NCI-H748 (cell line): ENCODE results near the gene SULT2B1.

Experiments used
- DNase-seq: peaks from one replicate; lab custom pipeline; 2025; ENCODE audit not compliant: unreplicated experiment; lab: John Stamatoyannopoulos, UW

Gene SULT2B1

DNA sequence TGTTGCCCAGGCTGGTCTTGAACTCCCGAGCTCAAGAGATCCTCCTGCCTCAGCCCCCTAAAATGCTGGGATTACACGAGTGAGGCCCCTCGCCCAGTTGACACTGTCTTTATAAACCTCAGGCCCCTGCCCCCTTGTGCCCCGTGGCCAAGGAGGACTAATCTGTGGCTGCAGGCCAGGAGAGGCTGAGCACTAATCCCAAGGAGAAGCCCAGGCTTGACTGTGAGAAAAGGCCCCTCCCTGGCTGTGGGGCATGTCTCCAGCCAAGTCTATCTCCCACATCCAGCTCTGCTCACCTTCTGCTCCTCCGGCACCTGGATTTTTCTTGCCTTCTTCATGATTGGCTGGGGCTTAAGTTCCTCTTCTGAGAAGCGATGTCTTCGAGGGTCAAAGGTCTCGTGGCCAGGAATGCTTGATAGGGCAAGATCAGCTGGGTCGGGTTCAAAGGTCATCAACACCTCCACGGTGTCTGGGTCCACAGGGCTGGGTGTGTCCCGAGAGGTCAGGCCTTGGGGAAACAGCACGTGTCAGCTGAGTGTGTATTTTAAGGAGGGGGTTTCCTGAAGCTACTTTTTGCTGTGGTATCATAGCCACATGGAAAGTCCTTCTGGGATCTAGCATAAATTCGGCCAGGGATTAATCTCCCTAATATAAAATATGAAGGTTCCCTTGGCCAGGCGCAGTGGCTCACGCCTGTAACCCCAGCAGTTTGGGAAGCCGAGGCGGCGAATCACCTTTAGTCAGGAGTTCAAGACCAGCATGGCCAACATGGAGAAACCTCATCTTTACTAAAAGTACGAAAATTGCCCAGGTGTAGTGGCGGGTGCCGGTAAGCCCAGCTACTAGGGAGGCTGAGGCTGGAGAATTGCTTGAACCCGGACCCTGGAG, 81.4 kb downstream of the SULT2B1 start:
- DNase-seq, result no peak

DNA sequence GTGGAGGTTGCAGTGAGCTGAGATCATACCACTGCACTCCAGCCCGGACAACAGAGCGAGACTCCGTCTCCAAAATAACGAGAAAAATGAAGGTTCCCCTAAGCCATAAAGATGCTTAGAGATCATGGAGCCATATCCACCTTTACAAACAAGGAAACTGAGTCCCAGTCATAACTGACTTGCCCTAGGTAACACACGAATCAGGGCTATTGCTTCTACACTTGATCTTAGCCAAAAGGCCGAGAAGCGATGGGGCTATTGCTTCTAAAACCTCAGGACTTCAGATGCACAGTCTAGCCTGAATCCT, 82.0 kb downstream of the SULT2B1 start:
- no peak for DNase-seq

DNA sequence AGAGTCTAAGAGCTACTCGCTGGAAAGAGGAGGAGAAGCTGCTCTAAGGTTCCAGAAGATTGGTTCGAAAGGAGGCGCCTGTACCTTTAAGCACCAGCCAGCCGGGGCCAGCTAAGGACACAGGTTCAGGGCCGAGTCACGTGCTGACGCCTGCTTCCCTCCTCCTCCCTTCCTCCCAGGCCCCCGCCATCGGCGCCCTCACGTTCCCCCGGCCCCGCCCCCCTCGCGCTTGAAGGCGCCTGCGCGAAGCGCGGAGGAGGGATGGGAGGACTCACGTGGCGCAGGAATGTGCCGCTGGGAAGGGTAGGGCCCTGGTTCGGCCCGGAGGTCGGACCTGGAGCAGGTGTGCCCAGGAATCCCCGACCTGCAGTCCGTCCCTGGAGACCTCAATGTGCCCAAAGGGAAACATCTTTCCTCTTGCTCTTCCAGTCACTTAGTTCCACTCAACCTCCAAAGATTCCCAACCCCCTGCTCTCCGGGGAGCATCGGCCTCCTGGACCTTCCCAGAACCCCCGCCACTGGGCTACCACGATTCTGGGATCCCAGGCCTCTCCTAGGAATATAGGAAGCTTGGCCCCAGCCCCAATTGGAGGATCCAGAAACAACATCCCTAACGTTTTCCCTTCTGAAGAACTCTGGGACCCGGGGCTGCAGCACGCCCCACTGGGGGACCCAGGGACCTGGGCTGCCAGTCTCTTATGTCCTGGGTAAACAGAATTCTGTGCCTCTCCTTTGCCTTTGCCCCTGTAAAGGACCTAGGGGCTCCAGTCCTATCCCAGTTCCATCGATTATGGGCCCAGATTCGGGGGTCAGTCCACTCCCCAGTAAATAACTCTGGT, 82.7 kb downstream of the SULT2B1 start:
- peak; percentile 99 for DNase-seq

DNA sequence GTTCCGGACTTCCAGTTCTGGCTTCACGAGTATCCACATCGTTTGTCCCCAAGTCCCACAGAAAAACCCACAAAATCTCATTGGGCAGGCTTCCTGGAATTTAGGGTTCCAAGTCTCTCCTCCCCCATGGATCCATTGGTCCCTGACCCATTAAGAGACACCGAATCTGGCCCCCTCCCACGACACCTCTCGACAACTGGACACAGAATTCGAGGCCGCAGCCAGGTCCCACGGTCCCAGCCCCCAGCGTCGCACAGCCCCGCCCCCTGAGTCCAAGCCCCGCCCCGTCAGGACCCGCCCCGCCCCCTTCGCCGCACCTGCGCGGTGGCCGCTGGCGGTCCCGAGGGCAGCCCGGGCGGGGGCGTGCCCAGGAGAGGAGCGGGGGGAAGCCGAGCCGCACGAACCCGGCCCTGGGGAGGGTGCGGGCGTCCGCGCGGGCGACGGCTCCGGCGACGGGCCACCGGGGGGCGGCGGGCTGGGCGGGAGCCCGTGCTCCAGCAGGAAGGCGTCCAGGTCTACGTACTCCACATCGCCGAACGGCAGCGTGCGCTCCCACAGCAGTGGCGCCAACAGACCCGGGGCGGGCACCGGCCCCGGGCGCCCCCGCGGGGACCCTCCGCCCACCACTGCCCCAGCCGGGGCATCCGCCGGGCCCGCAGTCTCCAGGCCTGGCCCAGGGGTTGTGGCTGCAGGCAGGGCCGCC, 83.4 kb downstream of the SULT2B1 start:
- peak; percentile 86 for DNase-seq

DNA sequence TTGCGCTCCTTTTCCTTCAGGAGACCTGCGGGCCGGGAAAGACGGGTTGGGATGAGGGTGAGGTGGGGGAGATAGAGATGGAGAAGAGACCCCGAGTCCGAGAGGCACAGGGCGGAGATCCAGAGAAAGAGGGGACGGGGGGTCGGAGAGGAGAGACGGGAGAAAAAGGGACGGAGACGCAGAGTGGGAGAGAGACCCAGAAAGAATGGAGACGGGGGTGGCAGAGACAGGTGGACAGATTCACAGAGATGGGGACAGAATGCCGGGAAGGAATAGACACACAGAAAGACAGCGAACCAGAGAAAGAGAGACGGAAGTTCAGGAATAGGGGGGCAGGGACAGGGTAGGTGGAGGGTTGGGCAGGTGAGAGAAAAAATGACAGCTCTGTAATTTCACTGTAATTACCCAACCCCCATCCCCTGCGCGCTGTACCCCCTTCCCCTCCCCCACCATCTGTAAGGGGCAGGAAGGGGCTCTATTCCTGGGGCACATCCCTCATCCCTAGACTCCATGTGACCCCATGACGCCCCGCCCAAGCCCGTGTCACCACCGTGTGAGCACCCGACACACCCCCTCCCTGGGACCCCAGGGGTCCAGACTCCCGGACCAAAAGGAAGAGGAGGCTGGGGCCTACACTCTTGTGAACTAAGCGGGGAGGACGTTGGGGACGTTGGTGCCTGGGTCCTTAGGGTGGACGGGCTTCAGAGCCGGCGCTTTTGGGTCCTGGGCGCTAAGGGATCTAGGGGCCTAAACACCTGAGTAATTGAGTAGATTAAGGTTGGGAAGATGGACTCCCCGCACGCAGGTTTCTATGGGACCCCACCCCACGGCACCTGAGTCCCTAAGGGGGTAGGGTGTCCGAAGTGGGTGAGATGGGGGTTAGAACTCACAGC, 84.2 kb downstream of the SULT2B1 start:
- DNase-seq, result peak; percentile 63

DNA sequence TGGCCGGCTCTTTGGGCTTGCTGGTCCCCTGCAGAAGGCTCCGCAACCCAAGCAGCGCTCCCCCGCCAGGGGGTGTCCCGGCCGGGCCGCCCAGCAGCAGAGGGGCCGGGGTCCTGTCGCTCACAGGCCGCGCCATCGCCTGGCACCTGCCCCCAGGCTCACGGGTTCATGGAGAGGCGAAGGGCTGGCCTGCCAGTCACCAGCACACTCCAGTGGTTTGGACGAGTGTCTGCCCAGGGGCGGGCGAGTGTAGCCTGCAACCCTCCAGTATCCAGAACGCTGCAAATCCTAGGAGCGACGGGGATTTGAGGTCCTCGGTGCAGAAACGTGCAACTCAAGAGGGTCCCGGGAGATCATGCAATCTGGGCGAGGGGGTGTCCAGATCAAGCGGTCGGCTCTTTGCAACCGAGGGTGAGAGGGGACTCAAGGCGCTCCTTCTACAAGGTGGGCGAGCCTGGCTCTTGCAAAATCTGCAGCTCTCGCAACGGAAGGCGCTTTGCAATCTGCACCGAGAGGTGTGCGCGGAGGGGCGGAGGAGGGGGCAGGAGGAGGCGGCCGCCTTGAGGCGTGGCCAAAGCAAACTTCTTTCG, 85.0 kb downstream of the SULT2B1 start, which contains the start of gene DBP:
TSS of gene DBP (minus strand) at position 521 of the 590 bp plus-strand sequence. CDS start at position 136, 385 bp downstream.
- DNase-seq, result peak; percentile 87

DNA sequence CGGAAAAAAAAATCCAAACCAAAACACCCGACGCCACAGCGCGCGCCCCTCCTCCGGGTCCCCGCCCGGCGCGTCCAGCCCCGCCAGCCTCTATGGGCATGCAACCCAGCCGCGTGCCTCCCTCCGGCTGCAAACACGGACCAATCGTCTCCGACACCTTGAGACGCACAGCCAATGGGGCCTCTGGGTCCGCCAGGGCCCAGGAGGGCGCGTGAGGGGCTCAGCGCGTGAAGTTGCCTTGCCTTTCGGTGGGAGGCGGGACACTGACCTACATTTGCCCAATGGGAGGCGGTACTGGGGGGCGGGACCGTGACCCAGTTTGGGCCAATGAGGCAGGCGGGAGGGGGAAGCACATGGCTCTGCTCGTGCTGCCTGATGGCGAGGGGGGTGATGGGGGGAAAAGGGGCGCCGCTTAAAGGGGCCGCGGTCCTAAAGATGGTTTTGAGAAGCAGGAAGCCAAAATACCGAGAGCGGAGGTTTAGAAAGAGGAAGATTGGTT, 85.5 kb downstream of the SULT2B1 start:
- DNase-seq, result peak; percentile 100

DNA sequence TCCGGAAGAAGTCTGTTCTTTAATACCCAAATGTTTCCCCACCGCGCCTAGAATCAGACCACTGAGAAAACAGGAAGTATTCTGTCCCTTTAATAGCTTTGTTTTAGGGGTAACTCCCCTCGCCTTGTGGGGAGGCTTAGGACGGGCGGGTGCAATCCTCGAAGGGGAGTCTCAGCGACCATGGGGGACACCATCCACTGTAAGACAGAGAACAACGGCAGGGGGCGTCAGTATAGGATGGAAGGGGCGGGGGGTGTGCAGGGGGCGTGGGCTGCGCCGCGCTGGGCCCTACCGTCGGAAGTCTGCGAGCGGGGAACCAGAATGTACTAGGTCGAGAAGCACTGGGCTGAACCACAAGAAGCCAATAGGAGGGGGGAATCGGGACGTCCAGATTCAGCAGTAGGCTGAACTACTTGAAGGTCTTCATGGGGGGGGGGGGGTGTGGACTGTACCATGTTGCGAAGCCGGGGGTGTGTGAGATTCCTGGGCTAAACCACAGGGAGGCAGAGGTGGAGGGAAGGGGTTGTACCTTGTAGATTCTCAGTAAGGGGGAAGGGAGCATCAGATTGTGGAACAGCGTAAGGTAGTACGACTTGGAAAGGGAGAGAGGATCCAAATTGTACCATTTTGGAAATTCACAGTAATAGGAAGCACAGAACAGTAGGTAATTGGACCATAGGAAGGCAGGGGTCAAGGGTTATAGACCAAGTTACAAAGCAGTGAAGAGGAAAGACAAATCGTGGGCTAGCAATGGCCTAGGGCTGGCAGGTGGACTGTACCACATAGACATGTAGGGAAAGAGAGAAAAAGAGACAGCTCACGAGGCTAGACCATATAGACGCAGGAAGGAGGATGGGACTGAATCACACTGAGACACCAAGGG, 86.2 kb downstream of the SULT2B1 start:
- peak; percentile 96 for DNase-seq

DNA sequence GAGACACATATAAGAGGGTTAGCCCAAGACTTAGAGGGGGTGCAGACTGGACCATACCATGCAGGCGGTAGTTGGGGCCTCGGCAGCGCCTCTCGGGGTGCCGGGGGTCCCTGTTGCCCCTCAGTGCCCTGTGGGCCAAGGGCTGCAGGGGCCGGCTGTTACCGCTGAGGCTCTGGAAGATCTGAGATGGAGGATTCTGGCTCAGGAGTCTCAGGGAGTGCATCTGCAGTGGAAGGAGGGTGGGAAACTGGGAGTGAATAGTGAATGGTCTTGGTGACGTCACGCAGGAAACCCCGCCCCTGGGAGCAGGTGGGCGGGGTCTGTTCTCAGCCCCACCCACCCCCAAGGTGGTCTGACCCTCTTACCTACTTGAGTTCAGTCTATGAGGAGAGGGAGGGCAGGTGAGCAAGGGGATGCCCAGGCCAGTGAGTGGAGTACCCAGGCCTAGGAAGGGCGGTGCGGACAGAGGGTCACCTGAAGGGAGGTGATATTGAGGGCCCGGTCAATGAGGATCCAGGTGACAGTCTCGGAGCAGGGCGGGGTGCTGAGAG, 86.9 kb downstream of the SULT2B1 start:
- peak; percentile 35 for DNase-seq

DNA sequence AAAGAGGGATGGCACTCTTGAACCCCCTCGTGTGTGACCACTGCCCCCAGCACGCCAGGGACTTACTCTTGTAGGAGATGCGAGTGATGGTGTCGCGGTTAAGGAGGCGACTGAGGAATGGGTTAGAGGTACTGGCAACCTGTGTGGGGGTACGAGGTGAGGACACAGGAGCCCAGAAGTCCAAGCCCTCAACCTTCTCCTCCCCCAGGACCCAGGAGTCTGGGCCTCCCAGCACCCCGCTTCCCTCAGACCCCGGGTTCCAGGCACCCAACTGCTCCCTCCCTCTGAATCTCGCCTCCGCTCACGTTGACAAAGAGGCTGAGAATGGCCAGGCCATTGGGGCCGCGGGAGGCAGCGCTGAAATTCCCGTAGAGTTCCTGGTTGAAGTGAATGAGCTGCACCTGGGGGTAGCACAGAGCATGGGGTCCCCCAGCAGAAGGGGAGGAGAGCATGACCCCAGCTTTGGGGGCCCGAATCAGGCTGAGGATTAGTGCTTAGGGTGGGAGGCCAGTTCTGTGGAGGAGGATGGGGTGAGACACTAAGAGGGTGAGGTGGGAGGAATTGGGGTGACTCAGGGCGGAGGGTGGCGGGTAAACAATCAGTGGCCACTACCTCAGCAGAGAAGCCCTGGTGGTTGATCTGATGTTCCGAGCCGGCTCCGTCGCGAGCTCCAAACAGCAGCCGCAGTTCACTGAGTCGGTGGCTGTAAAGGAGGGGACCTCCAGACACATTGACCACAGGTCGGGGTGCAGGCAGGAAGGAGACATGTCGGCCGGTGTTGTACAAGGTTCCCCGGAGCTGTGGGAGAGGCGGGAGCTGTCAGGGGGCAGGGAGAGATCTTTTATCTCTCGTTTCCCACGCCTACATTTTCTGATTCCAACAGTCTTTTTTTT, 87.8 kb downstream of the SULT2B1 start:
- no peak for DNase-seq

DNA sequence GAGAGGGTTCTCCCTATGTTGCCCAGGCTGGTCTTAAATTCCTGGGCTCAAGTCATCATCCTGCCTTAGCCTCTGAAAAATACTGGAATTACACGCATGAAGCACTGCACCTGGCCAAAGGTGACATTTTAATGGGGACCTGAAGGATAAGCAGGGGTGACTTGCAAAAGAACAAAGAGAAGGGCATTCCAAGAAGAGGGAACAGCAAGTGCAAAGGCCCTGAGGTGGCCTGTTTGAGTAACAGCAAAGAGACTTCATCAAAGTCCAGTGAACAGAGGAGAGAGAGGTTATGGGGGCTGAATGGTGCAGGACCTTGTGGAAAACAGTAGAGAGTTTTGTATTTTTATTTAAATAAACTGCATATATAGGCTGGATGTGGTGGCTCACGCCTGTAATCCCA, 89.9 kb downstream of the SULT2B1 start:
- no peak for DNase-seq

DNA sequence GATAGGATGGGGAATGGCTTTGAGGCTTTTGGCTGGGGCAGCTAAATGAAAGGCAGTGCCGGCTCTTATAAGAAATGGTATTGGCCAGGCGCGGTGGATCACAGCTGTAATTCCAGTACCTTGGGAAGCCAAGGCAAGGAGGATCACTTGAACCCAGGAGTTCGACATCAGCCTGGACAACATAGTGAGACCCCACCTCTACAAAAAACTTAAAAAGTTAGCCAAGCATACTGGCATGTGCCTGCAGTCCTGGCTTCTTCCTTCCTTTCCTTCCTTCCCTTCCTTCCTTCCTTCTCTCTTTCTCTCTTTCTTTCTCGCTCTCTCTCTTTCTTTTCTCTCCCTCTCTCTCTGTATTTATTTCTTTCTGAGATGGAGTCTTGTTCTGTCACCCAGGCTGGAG, 90.9 kb downstream of the SULT2B1 start:
- DNase-seq, result no peak

DNA sequence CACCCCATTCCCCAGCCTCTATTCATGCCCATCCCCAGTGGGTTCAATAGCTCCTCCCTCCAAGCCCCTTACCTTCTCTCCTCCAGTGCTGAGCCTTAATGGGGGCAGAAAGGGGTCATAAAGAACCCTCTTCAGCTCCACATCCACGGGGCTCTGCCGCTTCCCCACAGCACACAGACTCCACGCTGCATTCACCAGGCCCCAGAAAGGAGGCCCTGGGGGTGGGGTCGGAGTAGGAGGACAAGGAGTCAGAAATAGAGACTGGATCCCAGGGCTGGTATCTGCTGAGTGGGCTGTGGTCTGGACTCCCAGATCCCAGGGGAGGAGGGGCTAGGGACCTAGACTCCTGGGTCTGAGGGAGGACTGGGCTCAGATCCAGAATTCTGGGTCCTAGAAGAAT, 92.4 kb downstream of the SULT2B1 start:
- DNase-seq, result no peak

DNA sequence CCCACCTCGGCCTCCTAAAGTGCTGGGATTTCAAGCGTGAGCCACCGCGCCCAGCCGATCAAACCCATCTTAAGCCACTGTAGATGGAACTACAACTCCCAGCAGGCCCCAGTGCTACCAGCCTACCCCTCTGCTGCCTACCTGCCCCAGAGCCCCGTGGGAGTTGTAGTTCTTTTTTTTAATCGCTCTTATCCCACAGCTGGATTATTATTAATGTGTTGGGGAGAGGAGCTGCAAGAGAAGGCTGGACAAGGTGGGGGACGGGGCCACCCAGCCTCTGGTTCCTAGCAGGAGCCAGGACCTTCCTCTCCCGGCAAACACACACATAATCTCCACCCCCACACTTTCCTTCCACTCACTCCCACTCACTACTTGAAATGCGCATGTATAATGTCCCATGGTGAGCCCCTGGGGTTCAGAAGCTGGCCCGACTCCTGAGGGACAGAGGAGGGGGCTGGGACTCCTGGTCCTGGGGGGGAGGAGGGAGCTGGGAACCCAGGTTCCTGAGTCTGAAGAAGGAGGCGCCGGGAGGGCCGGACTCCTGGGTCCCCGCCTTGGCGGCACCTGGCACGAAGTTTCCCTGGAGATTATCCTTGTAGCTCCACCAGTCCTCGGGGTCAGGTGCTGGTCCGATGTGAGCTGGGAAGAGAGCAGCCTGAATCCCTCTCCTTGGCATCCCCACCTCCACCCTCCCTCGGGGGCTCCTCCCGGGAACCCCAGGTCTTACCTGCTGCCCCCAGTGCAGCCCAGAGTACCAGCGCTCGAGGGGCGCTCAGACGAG, 93.1 kb downstream of the SULT2B1 start:
- DNase-seq, result peak; percentile 82

DNA sequence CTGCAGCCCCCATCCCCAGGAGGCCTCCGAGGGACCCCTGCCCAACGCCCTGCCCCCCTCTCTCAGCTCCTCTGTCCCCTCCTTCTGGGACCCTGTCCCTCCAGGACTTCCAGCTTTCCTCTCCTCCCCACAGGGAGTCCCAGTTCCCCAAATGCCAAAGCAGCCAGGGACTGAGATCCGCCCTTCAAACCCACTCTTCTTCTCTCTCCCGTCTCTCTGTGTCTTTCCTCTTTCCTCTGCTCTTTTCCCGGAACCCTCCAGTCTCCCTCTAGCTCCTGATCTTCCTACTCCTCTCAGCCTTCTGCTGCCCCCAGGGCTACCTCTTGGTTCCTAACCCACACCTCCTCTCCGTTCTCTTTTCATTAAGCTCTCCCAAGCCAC, 93.6 kb downstream of the SULT2B1 start:
- peak; percentile 74 for DNase-seq

DNA sequence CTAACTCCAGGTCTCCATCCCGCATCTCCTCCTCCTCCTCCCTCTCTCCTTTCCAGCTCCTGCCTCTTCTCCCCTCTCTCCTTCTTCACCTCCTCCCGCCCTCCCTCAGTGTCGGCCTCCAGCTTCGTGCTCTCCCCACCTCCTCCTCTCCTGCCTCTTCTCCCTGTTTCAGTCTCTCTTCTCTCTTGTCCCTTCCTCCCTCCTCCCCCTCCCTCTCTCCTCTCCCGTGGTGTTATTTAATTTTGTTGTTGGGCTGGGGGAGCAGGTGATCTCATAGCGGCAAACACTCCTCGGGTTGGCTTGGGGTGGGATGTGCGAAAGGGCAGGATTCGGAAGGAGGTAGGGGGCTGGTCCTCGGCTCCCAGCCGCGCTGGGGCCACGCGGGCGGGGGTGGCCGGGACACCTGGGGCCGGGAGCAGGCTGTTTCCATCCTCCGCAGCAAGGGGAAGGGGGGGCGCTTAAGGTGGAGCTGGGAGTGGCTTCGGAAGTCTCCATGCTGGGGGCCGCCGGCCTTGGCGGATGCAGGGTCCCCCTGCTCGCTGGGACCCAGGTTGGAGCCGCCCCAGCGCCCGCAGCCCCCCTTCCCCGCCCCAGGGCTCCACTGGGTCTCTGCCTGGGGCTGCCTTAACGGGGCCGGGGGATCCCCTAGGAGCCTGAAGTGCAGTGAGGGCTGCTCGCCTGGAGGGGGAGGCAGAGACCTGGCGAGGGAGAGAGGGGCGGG, 94.2 kb downstream of the SULT2B1 start, which contains the start of gene CA11:
TSS of gene CA11 (minus strand) at position 187 of the 721 bp plus-strand sequence. CDS start 555 bp downstream, outside the sequence.
- DNase-seq, result peak; percentile 94
